ENCODE results near the gene WDR54.
"Not testable (repeated sequence)": the region's sequence is repeated elsewhere in the genome, so short reads cannot be mapped to it uniquely, and the experiment has no call there.

WDR54 gene

GRCh38 chr2:74407682-74408081 is 13.8 kb upstream of the WDR54 start:
- DNase-seq (ENCODE audit: low spot score): no peak

DNA sequence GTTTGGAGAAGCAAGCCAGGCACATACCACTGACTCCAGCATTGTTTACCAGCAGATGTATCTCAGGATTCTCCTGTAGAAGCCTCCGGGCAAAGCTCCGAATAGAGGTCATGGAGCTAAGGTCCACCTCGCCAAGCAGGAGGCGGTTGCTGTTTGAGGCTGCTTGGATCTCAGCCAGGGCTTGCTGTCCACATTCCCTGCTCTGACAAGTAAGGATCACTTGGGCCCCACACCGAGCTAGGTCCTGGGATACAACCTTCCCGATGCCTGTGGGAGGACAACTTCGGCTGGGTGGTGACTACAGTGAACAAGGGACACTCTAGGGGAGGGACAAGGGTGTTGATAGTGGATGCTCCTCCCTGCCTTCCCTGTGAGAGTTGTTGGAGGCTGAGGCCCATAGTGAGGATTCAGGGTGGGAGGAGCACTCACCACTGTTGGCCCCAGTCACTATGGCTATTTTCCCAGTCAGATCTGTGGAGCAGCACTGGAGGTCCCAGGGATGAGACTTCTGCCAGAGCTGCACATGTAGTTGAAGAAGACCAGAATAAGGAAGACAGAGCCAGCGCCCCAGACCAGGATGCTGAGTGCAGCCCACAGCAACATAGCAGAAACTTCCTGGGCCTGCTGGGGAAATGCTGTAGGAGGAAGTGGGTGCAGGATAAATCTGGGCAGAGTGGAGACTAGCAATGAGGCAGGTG is 8.4 kb upstream of the WDR54 start:
- DNase-seq (ENCODE audit: low spot score): no peak

DNA sequence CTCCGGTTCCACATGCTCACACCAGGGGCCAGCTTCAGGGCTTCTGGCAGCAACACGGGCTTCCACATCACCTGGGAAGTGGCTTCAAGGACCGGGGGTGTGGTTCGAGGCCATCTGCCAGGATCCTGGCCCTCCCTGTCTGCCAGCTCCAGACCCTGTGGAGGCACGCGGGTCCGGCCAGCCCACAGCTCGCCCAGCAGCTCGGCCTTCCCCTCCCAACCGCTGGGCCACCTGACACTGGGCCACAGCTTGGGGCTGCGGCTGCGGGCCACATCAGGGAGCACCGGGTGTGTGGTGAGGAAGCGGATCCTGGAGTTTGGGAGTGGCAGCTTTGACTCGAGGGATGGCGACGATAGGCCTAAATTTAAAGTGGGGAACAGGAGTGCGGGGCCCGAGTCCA is 7.1 kb upstream of the WDR54 start:
- DNase-seq (ENCODE audit: low spot score): no peak

GRCh38 chr2:74414881-74415761 is 6.4 kb upstream of the WDR54 start:
- no peak for DNase-seq (ENCODE audit: low spot score)

DNA sequence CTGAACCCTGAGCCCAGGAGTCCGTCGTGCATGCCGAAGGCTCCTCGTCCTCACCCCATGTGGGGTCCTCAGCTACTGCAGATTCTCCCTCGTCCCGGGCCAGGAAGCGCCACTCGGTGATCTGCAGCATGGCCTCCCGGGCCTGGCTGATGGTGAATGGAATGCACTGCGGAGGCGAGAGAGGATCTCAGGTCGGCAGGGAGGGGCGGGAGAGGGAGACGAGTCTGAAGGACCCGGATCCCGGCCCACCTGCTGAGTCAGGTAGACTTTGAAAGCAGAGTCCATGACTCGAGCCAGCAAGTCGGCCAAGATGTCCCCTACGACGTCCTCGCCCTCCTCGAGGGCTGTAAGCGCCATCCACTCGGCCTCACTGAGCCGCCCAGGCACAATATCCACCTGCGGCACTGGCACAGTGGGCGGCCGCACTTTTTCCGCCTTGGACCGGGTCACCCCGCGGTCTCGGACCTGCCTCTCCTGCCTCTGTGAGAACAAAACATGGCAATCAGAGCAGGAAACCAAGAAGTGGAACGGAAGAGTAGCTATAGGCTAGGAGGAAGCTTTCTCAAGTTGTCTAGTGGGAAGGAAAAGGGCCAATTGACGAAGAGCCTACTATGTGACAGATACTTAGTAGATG is 5.7 kb upstream of the WDR54 start:
- no peak for DNase-seq (ENCODE audit: low spot score)

DNA sequence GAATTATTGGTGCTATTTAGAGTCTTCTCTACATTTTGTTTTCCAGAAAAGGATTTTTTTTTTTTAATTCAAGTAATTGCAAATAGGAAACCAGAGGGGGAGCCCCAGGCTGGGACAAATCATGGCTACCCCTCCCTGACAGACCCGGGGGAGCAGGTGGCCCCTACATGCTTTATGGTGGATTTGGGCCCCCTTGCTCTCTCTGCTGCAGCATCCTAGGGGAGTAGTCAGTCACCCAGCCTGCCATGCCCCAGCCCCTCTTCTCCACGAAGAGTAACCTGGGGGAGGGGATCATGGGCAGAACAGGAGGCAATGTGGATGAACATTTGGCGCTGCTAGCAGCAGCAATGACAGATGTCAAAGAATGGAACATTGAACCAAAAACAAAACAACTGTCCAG is 4.8 kb upstream of the WDR54 start:
- no peak for DNase-seq (ENCODE audit: low spot score)

DNA sequence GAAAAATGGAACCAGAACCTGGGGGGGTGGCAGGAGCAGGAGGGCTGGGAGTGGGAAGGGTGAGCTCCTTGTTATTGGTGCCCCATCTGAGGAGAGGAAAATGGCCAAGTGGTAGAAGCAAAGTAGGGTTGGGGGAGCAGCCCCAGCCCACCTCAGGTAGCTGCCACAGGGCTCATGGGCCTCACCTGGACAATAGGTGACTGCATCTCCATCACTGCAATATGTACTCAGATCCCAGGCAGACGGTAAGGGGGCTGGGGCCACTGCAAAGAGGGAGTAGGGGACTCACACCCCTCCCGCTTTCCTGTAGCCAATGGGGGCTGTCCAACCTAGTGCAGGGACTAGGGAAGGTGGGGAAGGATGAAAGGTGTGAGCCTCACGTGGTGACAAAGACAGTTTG is 4.3 kb upstream of the WDR54 start:
- DNase-seq (ENCODE audit: low spot score): no peak

- DNase-seq (ENCODE audit: low spot score): no peak
Observed at GRCh38 chr2:74417763-74418162, 3.8 kb upstream of the WDR54 start.

DNA sequence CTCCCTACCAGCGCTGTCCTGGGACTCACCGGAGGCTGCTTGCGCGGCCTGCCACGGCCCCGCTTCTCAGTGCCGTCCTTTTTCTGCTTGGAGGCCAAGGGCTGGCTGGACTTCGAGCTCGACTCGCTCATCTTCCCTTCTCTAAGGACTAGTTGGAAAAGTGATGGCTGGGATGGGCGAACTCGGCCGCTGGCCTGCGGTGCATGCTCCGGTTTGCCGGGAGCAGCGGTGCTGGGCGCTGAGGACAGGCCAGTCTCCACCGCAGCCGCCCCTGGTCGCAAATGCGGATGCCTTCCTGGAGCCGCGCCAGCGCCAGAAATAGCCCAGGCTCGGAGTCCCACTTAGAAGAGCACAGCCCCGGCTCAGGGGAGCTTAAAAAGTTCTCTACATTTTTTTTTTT is 3.2 kb upstream of the WDR54 start:
- DNase-seq (ENCODE audit: low spot score): no peak

DNA sequence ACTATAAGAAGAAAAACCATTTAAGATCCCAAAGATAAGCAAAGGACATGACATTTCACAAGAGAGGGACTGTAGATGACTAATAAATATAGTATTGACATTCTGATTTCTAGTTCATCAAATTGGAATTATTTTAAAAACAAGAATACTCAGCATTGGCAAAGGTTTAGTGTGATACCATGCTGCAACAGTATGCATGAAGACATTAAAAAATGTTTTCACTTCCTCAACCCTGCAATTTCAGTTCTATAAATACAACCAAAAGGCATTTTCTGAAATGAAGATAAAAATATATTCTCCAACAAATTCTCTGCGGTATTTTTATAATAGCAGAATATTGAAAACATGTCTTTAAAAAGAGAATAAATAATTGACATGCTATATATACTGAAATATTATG is 2.2 kb upstream of the WDR54 start:
- no peak for DNase-seq (ENCODE audit: low spot score)

DNA sequence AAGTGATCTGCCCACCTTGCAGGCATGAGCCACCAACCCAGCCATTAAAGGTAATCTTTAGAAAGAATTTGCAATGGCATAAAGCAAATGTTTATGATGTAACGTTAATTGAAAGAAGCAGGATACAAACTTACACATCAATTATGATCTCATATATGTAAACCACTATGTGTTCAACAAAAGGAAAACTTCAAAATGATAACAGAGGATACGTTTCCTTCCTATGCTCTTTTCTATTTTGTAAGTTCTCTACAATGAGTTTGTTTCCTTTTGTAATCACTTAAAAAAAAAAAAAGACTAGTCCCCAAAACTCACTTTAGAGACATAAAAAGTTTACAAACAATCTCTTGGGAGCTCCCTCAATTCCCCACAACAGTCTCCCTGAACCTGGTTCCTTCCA is 1.5 kb upstream of the WDR54 start:
- DNase-seq (ENCODE audit: low spot score): no peak

- DNase-seq (ENCODE audit: low spot score): not testable (repeated sequence)
Observed at GRCh38 chr2:74420443-74421103, 957 bp upstream of the WDR54 start.

DNA sequence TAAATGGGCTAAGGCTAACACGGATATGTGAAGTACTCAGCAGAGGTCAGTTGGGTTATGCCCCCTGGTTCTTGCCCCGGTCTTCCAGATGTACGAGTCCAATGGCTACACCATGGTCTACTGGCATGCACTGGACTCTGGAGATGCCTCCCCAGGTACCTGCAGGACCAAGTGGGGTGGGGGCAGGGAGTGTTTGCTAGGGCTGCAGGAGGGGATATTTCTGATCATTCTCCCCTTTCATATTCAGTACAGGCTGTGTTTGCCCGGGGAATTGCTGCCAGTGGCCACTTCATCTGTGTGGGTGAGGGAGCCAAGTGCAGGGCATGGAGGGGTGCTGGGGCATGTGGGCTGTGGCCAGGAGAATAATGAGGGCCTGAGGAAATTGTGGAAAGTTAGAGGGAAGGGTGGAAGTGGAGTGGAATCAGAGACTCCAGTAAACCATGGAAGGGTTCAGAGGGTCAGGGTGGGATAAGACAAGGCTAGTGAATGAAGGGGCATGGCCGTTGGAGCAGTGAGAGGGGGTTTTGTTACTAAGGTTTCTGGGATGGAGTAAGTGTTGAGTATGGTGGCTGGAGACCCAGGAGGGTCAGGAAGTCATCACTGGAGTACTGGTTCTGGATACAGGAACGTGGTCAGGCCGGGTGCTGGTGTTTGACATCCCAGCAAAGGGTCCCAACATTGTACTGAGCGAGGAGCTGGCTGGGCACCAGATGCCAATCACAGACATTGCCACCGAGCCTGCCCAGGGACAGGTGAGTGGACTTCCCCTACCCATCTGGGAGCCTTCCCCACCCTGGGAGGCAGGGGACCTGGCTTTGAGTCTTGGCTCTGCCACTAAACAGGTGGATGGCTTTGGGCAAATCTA is 1.9 kb downstream of the WDR54 start:
- DNase-seq (ENCODE audit: low spot score): no peak

- no peak for DNase-seq (ENCODE audit: low spot score)
Observed at GRCh38 chr2:74424139-74424992, 2.8 kb downstream of the WDR54 start.

DNA sequence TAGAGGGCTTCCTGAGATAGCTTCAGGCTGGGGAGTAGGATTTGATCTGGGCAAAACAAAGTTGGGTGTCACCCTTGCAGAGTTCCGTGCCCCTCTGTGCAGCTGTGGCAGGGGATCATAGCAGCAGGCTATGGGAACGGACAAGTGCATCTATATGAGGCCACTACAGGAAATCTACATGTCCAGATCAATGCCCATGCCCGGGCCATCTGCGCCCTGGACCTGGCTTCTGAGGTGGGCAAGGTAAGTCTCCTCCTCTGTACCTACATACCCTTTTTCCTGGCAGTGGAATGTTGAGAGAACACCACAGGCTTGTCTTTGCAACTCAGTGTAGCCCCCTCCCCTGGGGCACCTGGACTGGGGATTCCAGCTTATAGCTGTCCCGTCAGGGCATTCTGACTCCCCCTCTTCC is 3.5 kb downstream of the WDR54 start:
- DNase-seq (ENCODE audit: low spot score): no peak

DNA sequence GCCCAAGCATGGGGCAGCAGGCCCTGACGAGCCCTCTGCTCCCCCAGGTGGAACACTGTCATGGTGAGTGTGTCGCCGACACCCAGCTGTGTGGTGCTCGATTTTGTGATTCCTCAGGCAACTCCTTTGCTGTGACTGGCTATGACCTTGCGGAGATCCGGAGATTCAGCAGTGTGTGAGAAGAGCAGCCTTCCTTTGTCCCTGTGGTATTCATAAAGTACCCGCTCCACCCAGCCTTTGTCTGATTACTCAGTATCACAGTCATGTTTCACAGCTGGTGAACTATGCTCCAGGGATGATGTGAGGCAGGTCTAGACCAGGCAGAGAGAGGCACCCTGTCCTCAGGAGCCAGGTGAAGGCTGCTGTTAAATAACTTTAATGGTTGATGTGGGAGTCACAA is 4.0 kb downstream of the WDR54 start:
- no peak for DNase-seq (ENCODE audit: low spot score)

DNA sequence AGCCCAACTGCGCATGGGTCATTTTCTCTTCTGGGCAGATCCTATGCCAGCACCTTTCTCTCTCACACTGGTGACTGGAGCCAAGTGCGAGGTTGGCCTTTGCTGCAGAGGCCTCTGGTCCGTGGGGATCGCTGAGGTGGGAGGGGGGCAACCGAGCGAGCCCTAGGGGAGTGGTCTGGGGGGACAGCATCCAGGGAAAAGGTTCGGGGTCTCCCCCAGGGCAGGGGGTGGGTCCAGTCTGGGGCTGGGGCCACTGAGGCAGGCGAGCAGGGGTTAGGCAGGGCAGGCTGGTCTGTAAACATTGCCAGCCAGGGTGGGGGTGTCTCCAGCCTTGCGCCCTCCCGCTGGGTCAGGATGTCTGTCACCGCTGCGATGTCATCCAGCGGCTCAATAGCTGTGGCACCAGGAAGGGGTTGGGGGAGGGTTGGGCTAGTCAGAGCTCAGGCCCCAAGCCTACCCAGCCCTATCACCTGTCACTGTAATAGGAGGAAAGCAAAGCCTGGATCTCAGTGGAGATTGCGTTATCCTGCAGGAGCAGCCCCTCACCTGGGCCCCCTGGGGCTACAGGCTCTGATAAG is 4.7 kb downstream of the WDR54 start:
- DNase-seq (ENCODE audit: low spot score): no peak

DNA sequence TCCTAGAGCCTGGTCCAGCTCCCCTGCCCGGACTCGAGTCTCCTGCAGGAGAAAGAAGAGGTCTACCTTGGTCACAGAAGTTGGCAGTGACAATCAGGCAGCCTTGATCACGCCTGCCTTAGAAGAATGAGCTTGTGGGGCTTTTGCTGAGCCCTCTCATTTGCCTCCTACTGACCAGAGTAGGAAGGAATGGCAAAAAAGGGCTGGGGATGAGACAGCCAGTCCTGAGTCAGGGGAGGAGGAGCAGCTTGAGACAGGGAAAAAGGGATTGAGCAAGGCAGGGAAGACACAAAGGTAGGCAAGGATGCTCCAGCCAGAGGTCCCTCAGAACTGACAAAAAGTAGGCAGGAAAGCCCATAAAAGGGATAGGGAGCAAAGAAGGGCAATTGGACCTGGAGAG is 6.0 kb downstream of the WDR54 start:
- DNase-seq (ENCODE audit: low spot score): no peak

GRCh38 chr2:74428675-74429074 is 7.1 kb downstream of the WDR54 start:
- no peak for DNase-seq (ENCODE audit: low spot score)

All from LoVo (cell line).